ENCODE measurements around the gene ROBO1.
"Not testable (repeated sequence)": the region's sequence is repeated elsewhere in the genome, so short reads cannot be mapped to it uniquely, and the experiment has no call there.

Gene ROBO1

DNA sequence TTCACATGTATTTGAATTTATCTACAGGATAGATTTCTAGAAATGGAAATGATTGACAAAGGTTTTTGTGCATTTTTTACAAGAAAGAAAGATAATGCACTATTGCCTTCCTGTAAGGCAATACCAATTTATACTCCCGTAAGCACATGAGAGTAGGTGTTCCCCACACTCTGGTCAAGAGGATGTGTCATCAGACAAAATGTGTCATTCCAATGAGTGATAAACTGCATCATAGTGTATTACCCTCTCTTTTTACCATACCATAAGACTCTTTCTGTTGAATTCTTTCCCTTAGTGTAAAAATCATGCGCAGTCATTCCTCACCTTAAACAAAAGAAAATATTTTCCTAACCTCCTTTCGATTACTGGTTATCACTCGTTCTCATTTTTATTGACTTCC lies 251.0 kb downstream of the ROBO1 start:
- no peak for DNase-seq (ENCODE audit: low read depth)
- H3K4me3 ChIP-seq (ENCODE audit: control insufficient read depth, low read depth, low read length): no peak overlapping the region
- TF ChIP-seq, protein P1, sequence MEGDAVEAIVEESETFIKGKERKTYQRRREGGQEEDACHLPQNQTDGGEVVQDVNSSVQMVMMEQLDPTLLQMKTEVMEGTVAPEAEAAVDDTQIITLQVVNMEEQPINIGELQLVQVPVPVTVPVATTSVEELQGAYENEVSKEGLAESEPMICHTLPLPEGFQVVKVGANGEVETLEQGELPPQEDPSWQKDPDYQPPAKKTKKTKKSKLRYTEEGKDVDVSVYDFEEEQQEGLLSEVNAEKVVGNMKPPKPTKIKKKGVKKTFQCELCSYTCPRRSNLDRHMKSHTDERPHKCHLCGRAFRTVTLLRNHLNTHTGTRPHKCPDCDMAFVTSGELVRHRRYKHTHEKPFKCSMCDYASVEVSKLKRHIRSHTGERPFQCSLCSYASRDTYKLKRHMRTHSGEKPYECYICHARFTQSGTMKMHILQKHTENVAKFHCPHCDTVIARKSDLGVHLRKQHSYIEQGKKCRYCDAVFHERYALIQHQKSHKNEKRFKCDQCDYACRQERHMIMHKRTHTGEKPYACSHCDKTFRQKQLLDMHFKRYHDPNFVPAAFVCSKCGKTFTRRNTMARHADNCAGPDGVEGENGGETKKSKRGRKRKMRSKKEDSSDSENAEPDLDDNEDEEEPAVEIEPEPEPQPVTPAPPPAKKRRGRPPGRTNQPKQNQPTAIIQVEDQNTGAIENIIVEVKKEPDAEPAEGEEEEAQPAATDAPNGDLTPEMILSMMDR (conservative IDR thresholded peaks at IDR 0.05; ENCODE audit: control insufficient read depth, insufficient read depth, low read depth, low read length): no peak

DNA sequence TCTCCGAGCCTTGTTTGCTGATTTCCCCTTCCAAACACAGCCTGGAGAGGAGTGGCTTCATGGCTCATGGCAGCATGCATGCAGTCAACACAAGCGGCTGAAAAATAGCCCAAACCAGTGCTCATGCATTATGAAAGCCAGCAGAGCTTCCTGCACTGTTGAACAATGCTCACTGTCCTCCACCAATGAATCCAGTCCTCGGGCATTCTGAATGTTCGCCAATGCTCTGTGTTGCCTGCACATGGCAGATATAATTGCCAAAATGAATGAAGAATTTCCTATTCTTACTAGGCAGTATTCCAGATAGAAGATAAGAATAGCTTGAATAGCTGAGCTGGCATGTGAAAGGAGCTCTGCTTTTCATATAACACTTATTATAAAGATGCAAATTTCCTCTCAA lies 252.7 kb downstream of the ROBO1 start:
- H3K4me3 ChIP-seq (ENCODE audit: control insufficient read depth, low read depth, low read length): no peak overlapping the region
- no peak for DNase-seq (ENCODE audit: low read depth)
- TF ChIP-seq, protein P1 (conservative IDR thresholded peaks at IDR 0.05; ENCODE audit: control insufficient read depth, insufficient read depth, low read depth, low read length): no peak

DNA sequence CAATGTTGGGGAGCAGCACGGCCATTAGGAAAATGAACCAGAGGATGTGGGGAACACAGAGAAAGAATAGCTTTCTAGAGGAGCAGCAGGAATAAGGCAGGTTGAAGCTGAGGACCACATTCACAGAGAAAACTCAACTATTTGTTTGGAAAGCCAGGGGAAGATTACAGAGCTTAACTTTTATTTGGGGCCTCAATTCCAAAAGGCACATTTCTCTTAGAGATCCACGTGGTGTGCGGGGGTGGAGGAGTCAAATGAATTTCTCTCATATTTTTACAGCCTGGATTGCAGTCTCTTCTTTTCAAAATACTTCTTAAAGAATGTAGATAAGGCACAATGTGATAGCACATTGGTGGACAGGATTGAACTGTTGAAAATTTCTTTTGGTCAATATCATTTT lies 253.7 kb downstream of the ROBO1 start:
- H3K4me3 ChIP-seq (ENCODE audit: control insufficient read depth, low read depth, low read length): no peak overlapping the region
- TF ChIP-seq, protein P1 (conservative IDR thresholded peaks at IDR 0.05; ENCODE audit: control insufficient read depth, insufficient read depth, low read depth, low read length): no peak
- no peak for DNase-seq (ENCODE audit: low read depth)

DNA sequence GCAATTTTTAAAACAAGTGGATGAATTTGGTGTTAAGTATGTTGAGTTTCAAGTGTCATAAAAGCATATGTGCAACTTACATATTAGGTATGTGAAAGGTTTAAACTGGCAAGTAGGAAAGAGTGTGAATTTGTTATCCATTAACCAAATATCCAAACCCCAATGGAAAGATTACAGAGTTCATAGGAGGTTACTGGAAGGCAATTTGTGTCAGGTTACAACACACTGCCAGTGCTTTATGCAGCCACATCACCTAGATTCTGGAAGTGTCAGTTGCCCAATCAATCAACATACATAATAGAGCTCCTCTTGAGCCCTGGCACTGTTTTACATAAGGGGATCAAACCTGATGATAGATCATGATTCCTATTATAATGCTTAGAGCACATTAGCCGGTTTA lies 261.0 kb downstream of the ROBO1 start:
- no peak for DNase-seq (ENCODE audit: low read depth)
- TF ChIP-seq, protein P1 (conservative IDR thresholded peaks at IDR 0.05; ENCODE audit: control insufficient read depth, insufficient read depth, low read depth, low read length): no peak
- no peak overlapping the region for H3K4me3 ChIP-seq (ENCODE audit: control insufficient read depth, low read depth, low read length)

DNA sequence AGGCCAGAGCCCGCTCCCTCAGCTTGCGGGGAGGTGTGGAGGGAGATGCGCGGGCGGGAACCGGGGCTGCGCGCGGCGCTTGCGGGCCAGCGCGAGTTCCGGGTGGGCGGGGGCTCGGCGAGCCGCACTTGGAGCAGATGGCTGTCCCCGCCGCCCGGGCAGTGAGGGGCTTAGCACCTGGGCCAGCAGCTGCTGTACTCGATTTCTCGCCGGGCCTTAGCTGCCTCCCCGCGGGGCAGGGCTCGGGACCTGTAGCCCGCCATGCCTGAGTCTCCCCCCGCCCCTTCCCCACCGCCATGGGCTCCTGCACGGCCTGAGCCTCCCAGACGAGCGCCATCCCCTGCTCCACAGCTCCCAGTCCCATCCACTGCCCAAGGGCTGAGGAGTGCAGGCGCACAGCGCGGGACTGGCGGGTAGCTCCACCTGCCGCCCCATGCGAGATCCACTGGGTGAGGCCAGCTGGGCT lies 265.5 kb downstream of the ROBO1 start:
- not testable (repeated sequence) for H3K4me3 ChIP-seq (ENCODE audit: control insufficient read depth, low read depth, low read length); DNase-seq (ENCODE audit: low read depth)

DNA sequence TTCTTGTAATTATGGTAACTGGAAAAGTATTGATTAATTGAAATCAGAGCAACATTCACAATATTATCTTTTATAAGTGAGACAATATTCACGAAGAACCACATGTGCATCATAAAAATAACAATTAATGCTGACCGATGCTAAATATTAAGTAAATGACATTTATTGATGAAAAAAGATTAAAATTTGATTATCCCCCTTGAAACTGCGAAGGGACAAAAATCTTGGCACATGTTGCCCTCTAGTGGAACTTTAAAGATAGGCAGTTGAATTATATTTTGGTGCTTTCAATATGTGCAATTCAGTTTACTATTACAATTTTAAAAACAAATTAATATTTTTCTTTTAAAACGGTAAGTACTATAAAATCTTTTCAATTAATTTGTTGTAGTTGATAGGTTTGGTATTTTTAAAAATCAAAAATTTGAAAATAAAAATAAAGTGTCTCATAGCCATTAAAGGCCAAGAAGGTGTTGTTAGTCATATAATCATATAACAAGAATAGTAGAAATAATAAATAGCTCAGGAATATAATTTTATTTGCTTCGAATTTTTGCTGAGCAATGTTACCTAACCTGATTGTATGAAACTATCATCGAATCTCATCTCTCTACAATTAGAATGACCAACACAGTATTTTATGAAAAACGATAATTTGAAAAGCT lies 270.2 kb downstream of the ROBO1 start:
- TF ChIP-seq, protein P1 (conservative IDR thresholded peaks at IDR 0.05; ENCODE audit: control insufficient read depth, insufficient read depth, low read depth, low read length): peak; percentile 73
- no peak overlapping the region for H3K4me3 ChIP-seq (ENCODE audit: control insufficient read depth, low read depth, low read length)
- peak; percentile 23 for DNase-seq (ENCODE audit: low read depth)

DNA sequence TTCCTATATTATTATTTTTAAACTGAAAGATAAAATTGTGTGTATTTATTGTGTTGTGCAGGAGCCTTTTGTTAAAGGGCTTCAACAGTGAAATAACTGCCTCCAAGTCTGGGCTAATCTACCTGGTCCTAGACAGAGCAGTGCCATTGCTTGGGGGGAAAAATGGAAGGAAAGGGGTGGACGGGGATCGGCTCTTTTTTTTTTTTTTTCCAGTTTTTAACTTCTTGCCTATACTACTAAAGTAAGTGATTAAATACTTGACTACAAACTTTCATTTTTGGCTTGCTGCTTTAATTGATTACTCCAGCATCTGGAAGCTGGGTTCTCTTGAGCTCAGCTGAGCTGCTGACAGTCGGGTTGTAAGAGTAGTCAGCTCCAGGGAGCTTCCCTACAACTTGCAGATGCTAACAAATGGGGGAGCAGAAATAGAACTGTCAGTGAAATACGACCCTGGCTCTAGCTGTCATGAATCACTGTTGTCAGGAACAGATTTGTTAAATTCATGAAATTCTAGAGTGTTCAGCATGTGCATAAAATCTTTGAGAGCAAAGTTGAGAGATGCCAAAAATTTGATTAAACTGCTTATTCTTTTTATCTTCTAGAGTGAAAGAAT lies 276.7 kb downstream of the ROBO1 start:
- TF ChIP-seq, protein P1 (conservative IDR thresholded peaks at IDR 0.05; ENCODE audit: control insufficient read depth, insufficient read depth, low read depth, low read length): no peak
- no peak overlapping the region for H3K4me3 ChIP-seq (ENCODE audit: control insufficient read depth, low read depth, low read length)
- peak; percentile 1 for DNase-seq (ENCODE audit: low read depth)
